Activated naive CD8-positive, alpha-beta T cell treated with anti-CD3 and anti-CD28 coated beads for 36 hours (primary cell): Measurements from ENCODE around the gene TERB1. TPM values are rescaled to one million over a fixed set of nuclear protein-coding genes. Genes with fewer than 3 reads are reported as not detected.
"Not testable (repeated sequence)": the region's sequence is repeated elsewhere in the genome, so short reads cannot be mapped to it uniquely, and the experiment has no call there.

Experiments used
- DNase-seq: peaks from one replicate; pipeline ENCODE4 v3.0.0; 2021
- H3K27ac Mint-ChIP-seq: one replicate; pipeline ENCODE4 v1.8.0; 2022; ENCODE audit warnings: mild to moderate bottlenecking, moderate library complexity, mixed read lengths
- H3K27me3 Mint-ChIP-seq: one replicate; pipeline ENCODE4 v1.8.0; 2022; ENCODE audit warnings: mild to moderate bottlenecking, mixed read lengths
- H3K36me3 Mint-ChIP-seq: one replicate; pipeline ENCODE4 v1.8.0; 2021; ENCODE audit warnings: mild to moderate bottlenecking, mixed read lengths
- H3K4me1 Mint-ChIP-seq: one replicate; pipeline ENCODE4 v1.8.0; 2021; ENCODE audit warnings: mixed read lengths
- H3K4me3 Mint-ChIP-seq: one replicate; pipeline ENCODE4 v1.8.0; 2022; ENCODE audit warnings: mild to moderate bottlenecking, moderate library complexity, mixed read lengths
- H3K9me3 Mint-ChIP-seq: one replicate; pipeline ENCODE4 v1.8.0; 2022; ENCODE audit warnings: mixed read lengths
- total RNA-seq, 2 experiments: library from RNA; stranded (reverse); gene quantifications; one replicate each; pipeline ENCODE4 v1.2.3, GENCODE V29; 2021

The TERB1 gene
- total RNA-seq, 2 experiments from 2014 or later, result not detected

GRCh38 chr16:66841366-66841765, 40.0 kb upstream of the TERB1 start:
- Mint-ChIP-seq H3K36me3 (no peaks in the 10 kb centered on the region), H3K27ac (no peak overlapping the region), H3K4me1 (no peaks in the 10 kb centered on the region), H3K27me3 (peaks cover 53% of the 10 kb centered on the region), H3K4me3 (no peak overlapping the region), H3K9me3 (no peaks in the 10 kb centered on the region)
- DNase-seq, result no peak

- DNase-seq, result no peak
- H3K9me3 Mint-ChIP-seq, result no peaks in the 10 kb centered on the region
Observed at GRCh38 chr16:66840883-66841282, 39.5 kb upstream of the TERB1 start.

GRCh38 chr16:66834746-66835145, 33.4 kb upstream of the TERB1 start:
- Mint-ChIP-seq H3K9me3 (no peaks in the 10 kb centered on the region), H3K27me3 (peaks cover 14% of the 10 kb centered on the region), H3K36me3 (no peaks in the 10 kb centered on the region), H3K27ac (no peak overlapping the region), H3K4me3 (no peak overlapping the region), H3K4me1 (peaks cover under 1% of the 10 kb centered on the region)
- DNase-seq, result no peak

More at GRCh38 chr16:66840883-66841282, 39.5 kb upstream of the TERB1 start:
- Mint-ChIP-seq H3K36me3 (no peaks in the 10 kb centered on the region), H3K27me3 (peaks cover 49% of the 10 kb centered on the region), H3K4me3 (no peak overlapping the region), H3K27ac (no peak overlapping the region), H3K4me1 (no peaks in the 10 kb centered on the region)

- Mint-ChIP-seq H3K4me1 (peaks cover 14% of the 10 kb centered on the region), H3K4me3 (no peak overlapping the region), H3K27me3 (no peaks in the 10 kb centered on the region), H3K27ac (no peak overlapping the region), H3K36me3 (peaks cover 6% of the 10 kb centered on the region), H3K9me3 (no peaks in the 10 kb centered on the region)
- no peak for DNase-seq
Observed at GRCh38 chr16:66832661-66833305, 31.4 kb upstream of the TERB1 start.

- Mint-ChIP-seq H3K4me3 (no peak overlapping the region), H3K27ac (no peak overlapping the region), H3K36me3 (peaks cover 10% of the 10 kb centered on the region), H3K9me3 (no peaks in the 10 kb centered on the region), H3K27me3 (no peaks in the 10 kb centered on the region), H3K4me1 (peaks cover 16% of the 10 kb centered on the region)
- DNase-seq, result no peak
Observed at GRCh38 chr16:66832190-66832589, 30.8 kb upstream of the TERB1 start.

- peak within 1 kb of the TSS; percentile 73 for H3K4me3 Mint-ChIP-seq
- peak; percentile 94 for DNase-seq
- peaks cover 17% of the 10 kb centered on the region for H3K36me3 Mint-ChIP-seq
- H3K4me1 Mint-ChIP-seq, result peaks cover 26% of the 10 kb centered on the region
- H3K27ac Mint-ChIP-seq, result peak within 1 kb of the TSS; percentile 65
- no peaks in the 10 kb centered on the region for H3K9me3 Mint-ChIP-seq
- no peaks in the 10 kb centered on the region for H3K27me3 Mint-ChIP-seq
Observed at GRCh38 chr16:66830422-66831404, 29.3 kb upstream of the TERB1 start, which contains the start of gene NAE1. TSS of gene NAE1 (minus strand) at chr16:66830976. CDS start at chr16:66830899, 77 bp downstream.

- Mint-ChIP-seq H3K36me3 (peaks cover 35% of the 10 kb centered on the region), H3K27me3 (no peaks in the 10 kb centered on the region), H3K4me1 (peaks cover 20% of the 10 kb centered on the region), H3K27ac (no peak overlapping the region), H3K9me3 (no peaks in the 10 kb centered on the region), H3K4me3 (no peak overlapping the region)
- no peak for DNase-seq
Observed at GRCh38 chr16:66824006-66824405, 22.6 kb upstream of the TERB1 start.

- Mint-ChIP-seq H3K36me3 (peaks cover 12% of the 10 kb centered on the region), H3K27ac (no peak overlapping the region), H3K4me1 (no peaks in the 10 kb centered on the region), H3K4me3 (no peak overlapping the region), H3K27me3 (no peaks in the 10 kb centered on the region), H3K9me3 (no peaks in the 10 kb centered on the region)
- DNase-seq, result no peak
Observed at GRCh38 chr16:66814734-66815133, 13.3 kb upstream of the TERB1 start.

- H3K36me3 Mint-ChIP-seq, result peaks cover 9% of the 10 kb centered on the region
- DNase-seq, result no peak
- no peaks in the 10 kb centered on the region for H3K4me1 Mint-ChIP-seq
- no peaks in the 10 kb centered on the region for H3K9me3 Mint-ChIP-seq
- H3K4me3 Mint-ChIP-seq, result no peak overlapping the region
- H3K27me3 Mint-ChIP-seq, result no peaks in the 10 kb centered on the region
- H3K27ac Mint-ChIP-seq, result no peak overlapping the region
Observed at GRCh38 chr16:66811043-66811442, 9.7 kb upstream of the TERB1 start.

- Mint-ChIP-seq H3K4me1 (no peaks in the 10 kb centered on the region), H3K36me3 (peaks cover 9% of the 10 kb centered on the region), H3K4me3 (no peak overlapping the region), H3K9me3 (no peaks in the 10 kb centered on the region), H3K27me3 (no peaks in the 10 kb centered on the region), H3K27ac (no peak overlapping the region)
- DNase-seq, result no peak
Observed at GRCh38 chr16:66810391-66810790, 9.0 kb upstream of the TERB1 start.

- Mint-ChIP-seq H3K9me3 (no peaks in the 10 kb centered on the region), H3K4me1 (no peaks in the 10 kb centered on the region), H3K4me3 (no peak overlapping the region), H3K27ac (no peak overlapping the region), H3K27me3 (no peaks in the 10 kb centered on the region), H3K36me3 (peaks cover 13% of the 10 kb centered on the region)
- no peak for DNase-seq
Observed at GRCh38 chr16:66809765-66810164, 8.4 kb upstream of the TERB1 start.

- Mint-ChIP-seq H3K4me1 (no peaks in the 10 kb centered on the region), H3K27ac (no peak overlapping the region), H3K27me3 (no peaks in the 10 kb centered on the region), H3K36me3 (peaks cover 14% of the 10 kb centered on the region), H3K9me3 (no peaks in the 10 kb centered on the region), H3K4me3 (no peak overlapping the region)
- DNase-seq, result no peak
Observed at GRCh38 chr16:66802159-66802558, 775 bp upstream of the TERB1 start.

- Mint-ChIP-seq H3K27me3 (no peaks in the 10 kb centered on the region), H3K9me3 (no peaks in the 10 kb centered on the region)
Observed at GRCh38 chr16:66800856-66801255, 528 bp downstream of the TERB1 start.

GRCh38 chr16:66798161-66798560, 3.2 kb downstream of the TERB1 start:
- Mint-ChIP-seq H3K9me3 (no peaks in the 10 kb centered on the region), H3K27ac (no peak overlapping the region), H3K27me3 (no peaks in the 10 kb centered on the region), H3K36me3 (peaks cover 2% of the 10 kb centered on the region), H3K4me3 (no peak overlapping the region), H3K4me1 (no peaks in the 10 kb centered on the region)
- DNase-seq, result no peak

More at GRCh38 chr16:66800856-66801255, 528 bp downstream of the TERB1 start:
- no peak overlapping the region for H3K27ac Mint-ChIP-seq
- no peak for DNase-seq
- H3K4me3 Mint-ChIP-seq, result no peak overlapping the region
- H3K4me1 Mint-ChIP-seq, result no peaks in the 10 kb centered on the region
- peaks cover 14% of the 10 kb centered on the region for H3K36me3 Mint-ChIP-seq

- H3K27me3 Mint-ChIP-seq, DNase-seq, H3K4me3 Mint-ChIP-seq, H3K36me3 Mint-ChIP-seq, H3K9me3 Mint-ChIP-seq, H3K27ac Mint-ChIP-seq, H3K4me1 Mint-ChIP-seq: not testable (repeated sequence)
Observed at GRCh38 chr16:66793984-66794383, 7.4 kb downstream of the TERB1 start.
